GM19455 (cell line): Measurements from ENCODE around the gene LARP4B.
"Not testable (repeated sequence)": the region's sequence is repeated elsewhere in the genome, so short reads cannot be mapped to it uniquely, and the experiment has no call there.

Source experiments
- ATAC-seq: cut with Tn5 transposase; IDR thresholded peaks from one replicate; pipeline ENCODE4 v1.9.1; 2021; ENCODE audit not compliant: unreplicated experiment

The LARP4B gene

GRCh38 chr10:958856-959255 lies 27.4 kb upstream of the LARP4B start:
- no peak for ATAC-seq

DNA sequence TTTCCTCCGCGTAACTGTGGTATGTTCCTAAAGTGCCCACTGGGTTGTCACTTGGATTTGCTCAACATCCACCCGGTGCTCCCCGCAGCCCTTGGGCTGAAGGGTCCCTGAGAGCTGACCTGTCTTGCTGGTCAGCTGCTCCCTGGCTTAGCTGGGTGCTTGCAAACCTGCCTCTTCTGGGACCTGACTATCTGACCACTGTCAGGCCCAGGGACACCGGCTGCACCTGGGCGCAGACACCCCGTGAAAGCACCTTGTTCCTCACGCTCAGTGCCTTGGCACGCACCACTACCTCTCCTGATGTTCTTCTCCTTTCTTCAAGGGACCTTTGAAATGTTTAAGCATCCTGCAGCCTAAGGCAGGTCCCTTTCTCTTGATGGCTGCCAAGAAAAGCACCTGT lies 26.6 kb upstream of the LARP4B start:
- no peak for ATAC-seq

DNA sequence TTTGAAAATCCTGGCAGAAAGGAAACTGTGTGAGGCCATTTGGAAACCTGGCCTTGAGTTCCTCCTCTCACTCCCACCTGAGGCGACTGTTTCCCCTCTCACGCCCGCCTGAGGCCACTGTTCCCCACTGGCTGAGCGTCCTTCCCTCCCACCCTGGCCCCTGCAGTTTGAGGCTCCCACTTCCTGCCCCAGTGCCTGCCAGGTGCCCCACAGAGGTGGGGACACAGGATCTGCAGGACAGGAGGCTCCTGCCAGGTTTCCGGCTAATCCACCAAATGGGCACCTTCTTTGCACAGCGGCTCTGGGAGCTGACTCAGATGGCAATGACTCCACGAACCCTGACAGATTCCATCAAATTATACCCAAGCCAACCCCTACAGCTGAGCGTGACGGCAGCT lies 24.3 kb upstream of the LARP4B start:
- ATAC-seq = no peak

DNA sequence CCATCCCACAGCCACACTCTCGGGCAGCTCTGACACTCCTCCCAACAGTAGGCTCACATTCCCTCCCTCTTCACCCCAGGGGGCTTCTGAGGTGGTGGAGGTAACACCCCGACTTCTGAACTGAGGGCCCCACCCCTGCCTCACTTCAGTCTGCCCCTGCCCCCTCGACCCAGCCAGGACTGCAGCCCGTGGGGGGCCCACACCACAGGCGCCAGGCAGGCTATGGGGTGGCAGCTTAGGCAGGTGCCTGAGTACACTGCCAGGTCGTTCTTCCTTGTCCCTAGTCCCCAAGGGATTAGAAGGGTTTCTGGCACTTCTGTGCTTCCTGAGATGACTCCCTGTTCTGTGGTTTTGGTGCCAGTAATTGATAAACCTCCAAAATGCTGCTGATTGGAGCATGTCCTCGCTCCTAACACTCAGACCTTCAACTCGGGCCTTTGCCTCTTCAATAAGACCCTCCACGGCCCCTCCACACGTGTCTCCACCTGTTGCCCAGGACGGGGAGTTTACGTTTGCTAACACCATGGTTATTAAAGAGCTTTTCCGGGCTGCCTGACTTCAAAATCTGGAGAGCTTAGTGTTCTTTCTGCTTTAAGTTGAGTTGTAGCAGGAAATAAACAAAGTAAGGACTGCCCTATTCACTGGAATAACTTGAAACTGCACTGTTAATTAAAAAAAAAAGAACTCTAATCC lies 23.8 kb upstream of the LARP4B start:
- ATAC-seq = no peak

DNA sequence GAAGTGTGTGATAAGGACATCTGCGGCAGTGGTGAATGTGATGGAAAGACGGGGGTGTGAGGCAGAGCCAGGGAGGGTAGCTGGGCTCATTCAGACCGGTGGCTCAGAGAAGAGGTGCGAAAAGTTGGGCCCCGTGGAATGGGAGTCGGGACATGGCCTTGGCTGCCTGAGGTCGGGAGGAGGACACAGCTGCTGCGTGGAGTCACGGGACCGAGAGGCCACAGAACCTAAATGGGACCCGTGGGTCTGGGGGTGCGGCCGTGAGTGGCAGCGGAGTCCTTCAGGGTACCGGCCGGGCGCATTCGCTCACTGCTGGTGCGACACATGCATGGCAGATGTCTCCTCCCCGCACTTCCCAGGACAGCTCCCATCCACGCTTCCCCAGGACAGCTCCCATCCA lies 22.9 kb upstream of the LARP4B start:
- ATAC-seq = no peak

- no peak for ATAC-seq
These were observed 22.3 kb upstream of the LARP4B start for GRCh38 chr10:953836-954235.

- ATAC-seq = no peak
These were observed 17.9 kb upstream of the LARP4B start for GRCh38 chr10:949446-949845.

DNA sequence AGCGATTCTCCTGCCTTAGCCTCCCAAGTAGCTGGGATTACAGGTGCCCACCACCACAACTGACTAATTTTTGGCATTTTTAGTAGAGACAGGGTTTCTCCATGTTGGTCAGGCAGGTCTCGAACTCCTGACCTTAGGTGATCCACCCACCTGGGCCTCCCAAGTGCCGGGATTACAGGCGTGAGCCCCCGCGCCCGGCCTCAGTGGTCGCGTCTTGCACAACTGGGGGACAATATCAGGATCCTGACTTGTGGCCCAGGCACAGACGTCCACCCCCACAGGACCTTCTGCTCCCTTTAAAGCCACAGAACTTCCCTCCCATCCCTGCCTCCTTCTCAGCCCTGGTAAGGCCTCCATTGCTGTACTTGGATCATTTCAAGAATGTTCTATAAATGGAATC lies 16.8 kb upstream of the LARP4B start:
- ATAC-seq = no peak

DNA sequence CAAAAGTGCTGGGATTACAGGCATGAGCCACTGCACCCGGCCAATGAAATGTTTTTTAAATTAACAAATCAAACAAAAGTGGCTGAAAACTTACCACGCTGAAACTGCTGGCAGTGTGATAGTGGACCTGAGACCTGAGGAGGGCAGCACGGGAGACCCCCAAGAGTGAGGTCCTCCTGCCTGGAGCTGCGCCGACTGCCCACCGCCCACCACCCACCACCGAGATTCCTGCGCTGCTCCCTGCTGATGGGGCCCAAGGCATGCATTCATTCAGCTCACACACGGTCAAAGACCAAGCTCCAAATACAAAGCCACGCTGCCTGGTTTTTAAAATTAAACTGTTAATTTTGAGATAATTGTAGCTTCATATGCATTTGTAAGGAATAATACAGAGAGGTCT lies 16.4 kb upstream of the LARP4B start:
- ATAC-seq = no peak

DNA sequence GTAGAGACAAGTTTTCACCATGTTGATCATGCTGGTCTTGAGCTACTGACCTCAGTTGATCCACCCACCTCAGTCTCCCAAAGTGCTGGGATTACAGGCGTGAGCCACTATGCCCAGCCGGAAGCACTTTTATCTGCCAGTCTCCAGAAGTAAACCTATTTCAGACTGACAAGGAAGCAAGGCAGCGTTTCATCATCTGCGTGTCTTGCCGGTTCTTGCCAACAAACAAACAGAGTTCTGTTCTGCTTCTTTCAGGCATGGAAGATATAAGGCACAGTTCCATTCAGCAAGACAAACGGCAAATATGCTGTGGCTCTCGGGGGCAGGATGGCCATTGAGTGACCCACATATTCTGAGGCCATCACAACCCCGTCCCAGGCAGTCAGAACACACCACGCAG lies 15.5 kb upstream of the LARP4B start:
- ATAC-seq = no peak

- no peak for ATAC-seq
These were observed 14.3 kb upstream of the LARP4B start for GRCh38 chr10:945778-946177.

GRCh38 chr10:944034-944831 lies 12.7 kb upstream of the LARP4B start:
- peak; percentile 34 for ATAC-seq

DNA sequence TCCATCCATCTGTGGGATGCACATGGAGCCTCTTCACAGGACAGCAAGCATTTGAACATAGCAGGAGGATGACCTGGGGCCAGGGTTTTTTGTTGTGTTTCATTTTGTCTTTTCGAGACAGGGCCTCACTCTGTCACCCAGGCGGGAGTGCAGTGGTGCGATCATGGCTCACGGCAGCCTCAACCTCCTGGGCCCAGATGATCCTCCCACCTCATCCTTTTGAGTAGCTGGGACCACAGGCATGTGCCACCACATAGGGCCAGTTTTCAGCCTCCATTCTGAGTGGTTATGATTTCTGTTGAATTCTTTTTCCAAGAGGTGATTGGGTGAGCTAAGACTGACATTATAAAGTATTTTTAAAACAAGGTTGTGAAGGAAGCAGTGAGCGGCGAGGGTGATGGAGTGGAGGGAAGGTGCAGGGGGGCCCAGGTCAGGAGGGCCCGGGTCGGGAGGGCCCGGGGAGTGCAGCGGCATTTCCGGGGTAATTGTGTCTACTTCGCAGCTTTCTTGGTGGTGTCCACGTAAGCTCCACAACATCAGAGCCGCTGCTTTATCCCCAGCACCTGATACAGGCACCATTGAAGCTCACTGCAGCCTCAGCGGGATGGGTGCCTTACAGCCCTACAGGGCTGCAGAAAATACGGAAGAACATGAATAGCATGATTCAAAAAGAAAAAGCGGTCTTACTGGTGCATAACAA lies 12.0 kb upstream of the LARP4B start:
- peak; percentile 61 for ATAC-seq

DNA sequence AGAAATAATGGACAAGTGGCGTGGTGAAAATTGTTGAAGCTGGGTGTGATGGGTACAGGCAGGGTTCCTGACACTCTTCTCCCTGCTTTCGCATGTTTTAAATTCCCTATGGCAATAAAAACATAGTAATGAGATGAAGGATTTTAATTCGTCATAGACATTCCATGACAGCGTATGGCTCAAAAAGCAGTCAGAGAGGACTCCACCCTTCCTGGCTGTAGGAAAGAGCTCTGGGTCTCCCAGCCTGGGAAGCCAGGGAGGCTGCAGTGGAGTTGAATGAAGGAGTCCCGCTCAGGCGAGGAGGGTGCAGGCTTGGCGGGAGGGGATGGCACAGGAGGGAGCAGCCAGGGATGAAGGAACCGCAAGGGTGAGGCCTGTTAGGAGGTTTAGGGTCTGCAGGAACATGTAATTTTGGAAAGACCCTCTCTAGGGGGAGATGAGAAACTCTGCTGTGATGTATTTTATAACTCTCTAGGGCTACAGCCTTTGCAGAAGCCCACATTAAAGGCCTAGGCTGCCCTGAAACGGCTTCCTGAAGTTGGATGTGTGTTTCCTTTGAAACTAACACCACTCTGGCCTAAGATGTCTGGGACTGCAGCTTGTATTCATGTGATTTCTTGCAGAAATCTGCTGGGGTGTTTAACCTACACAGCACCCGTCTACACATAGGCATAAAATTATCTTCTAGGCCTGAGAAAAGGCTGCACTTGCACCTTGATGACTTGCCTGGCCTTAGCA lies 7.6 kb upstream of the LARP4B start:
- no peak for ATAC-seq

- no peak for ATAC-seq
These were observed 3.4 kb upstream of the LARP4B start for GRCh38 chr10:934746-935406.

GRCh38 chr10:934165-934564 lies 2.7 kb upstream of the LARP4B start:
- not testable (repeated sequence) for ATAC-seq

DNA sequence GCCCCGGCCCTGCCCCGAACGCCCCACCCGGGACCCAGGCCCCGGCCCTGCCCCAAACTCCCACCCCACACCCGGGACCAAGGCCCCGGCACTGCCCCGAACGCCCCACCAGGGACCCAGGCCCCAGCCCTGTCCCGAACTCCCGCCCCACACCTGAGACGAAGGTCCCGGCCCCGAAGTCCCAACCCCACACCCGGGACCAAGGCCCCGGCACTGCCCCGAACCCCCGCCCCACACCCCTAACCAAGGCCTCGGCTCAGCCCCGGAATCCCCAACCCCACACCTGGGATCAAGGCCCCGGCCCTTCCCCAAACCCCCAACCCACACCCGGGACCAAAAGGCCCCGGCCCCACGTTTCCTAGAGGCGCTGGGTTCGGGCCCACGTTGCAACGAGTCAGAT lies 1.1 kb upstream of the LARP4B start:
- no peak for ATAC-seq

GRCh38 chr10:930625-931325 lies 730 bp downstream of the LARP4B start:
- ATAC-seq = peak; percentile 10

DNA sequence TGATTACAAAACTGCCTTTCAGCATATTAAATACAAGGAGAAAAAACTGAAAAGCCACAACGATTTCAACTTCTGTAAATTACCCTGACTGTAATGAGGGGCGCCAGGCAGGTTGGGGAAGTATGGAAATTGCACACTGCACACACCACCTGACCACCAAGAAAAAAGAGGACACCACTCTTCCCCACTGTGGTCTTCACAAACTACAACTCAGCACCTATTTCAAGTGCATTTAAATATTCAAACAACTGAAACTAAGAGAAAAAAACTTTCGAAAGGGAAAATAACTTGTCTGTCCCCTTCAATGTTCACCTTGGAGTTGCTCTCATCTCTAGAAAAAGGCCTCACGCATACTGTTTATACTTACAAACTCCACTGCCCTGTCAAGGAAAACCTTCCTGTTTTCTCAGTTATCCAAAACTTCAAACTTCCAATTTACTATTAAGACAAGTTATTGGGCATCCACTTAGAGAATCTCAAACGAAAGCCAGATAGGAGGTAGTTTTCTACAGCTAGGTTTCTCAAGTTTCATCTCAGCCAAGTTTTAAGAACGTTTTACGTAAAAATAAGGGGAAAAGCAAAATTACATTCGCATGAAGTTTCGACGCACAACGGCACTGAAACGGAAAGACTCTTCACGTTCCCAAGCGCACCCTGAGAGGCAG lies 1.4 kb downstream of the LARP4B start:
- peak; percentile 23 for ATAC-seq

- no peak for ATAC-seq
These were observed 4.4 kb downstream of the LARP4B start for GRCh38 chr10:927131-927530.
